OCI-LY3 (cell line): Measurements from ENCODE around the gene LDLRAD4.

Source experiments
- H2AFZ ChIP-seq: fragments of 200-600, 300-600 bp; shearing (Covaris generic); 2 replicates; pipeline ENCODE4 v1.6.0; 2014; ENCODE audit warnings: antibody characterized with exemption, low read depth, low read length
- H3K27ac ChIP-seq: fragments of 200-600, 300-600 bp; sonication (generic); 2 replicates; pipeline ENCODE4 v1.5.1; 2014; ENCODE audit warnings: mild to moderate bottlenecking, low read length, moderate library complexity, mixed read lengths
- H3K27me3 ChIP-seq: fragments of 200-600, 300-600 bp; sonication (generic); 2 replicates; pipeline ENCODE4 v1.6.1; 2014; ENCODE audit warnings: low read depth, low read length, mixed read lengths
- H3K36me3 ChIP-seq: fragments of 200-600, 300-600 bp; sonication (generic); replicated peaks from 2 replicates; pipeline ENCODE3; 2014; ENCODE audit warnings: low read depth, low read length, mixed read lengths
- H3K4me1 ChIP-seq: fragments of 300-600, 200-600 bp; sonication (generic); 2 replicates; pipeline ENCODE4 v1.6.1; 2014; ENCODE audit warnings: low read length, mixed read lengths
- H3K4me2 ChIP-seq: fragments of 200-600, 300-600 bp; sonication (generic); 2 replicates; pipeline ENCODE4 v1.6.1; 2014; ENCODE audit warnings: low read length, mixed read lengths
- H3K4me3 ChIP-seq: fragments of 300-600, 200-600 bp; sonication (generic); 2 replicates; pipeline ENCODE4 v1.5.1; 2014; ENCODE audit warnings: antibody characterized with exemption, mild to moderate bottlenecking, low read length, moderate library complexity
- H3K79me2 ChIP-seq: fragments of 300-600, 200-600 bp; shearing (Covaris generic); 2 replicates; pipeline ENCODE4 v1.6.1; 2014; ENCODE audit warnings: mild to moderate bottlenecking, low read length, mixed read lengths
- H3K9ac ChIP-seq: fragments of 300-600, 200-600 bp; shearing (Covaris generic); 2 replicates; pipeline ENCODE4 v1.6.0; 2014; ENCODE audit warnings: mild to moderate bottlenecking, low read length, moderate library complexity
- H3K9me3 ChIP-seq: fragments of 200-600, 300-600 bp; shearing (Covaris generic); 2 replicates; pipeline ENCODE4 v1.6.1; 2014; ENCODE audit warnings: low read length, mixed read lengths; ENCODE audit not compliant: insufficient read depth
- H4K20me1 ChIP-seq: fragments of 200-600, 300-600 bp; sonication (generic); 2 replicates; pipeline ENCODE4 v1.6.1; 2016; ENCODE audit warnings: low read length, mixed read lengths; ENCODE audit not compliant: insufficient read depth
- CTCF ChIP-seq: fragments of 200-600, 300-600 bp; sonication (generic); IDR thresholded peaks from 2 replicates; pipeline ENCODE4 v1.5.1; 2014; ENCODE audit warnings: antibody characterized with exemption, low read length, low read depth
- EZH2phosphoT487 ChIP-seq: fragments of 200-600 bp; shearing (Covaris generic); IDR thresholded peaks from 2 replicates; pipeline ENCODE4 v1.6.1; 2018; ENCODE audit warnings: antibody characterized with exemption, mixed run types, low read depth

Gene LDLRAD4

DNA sequence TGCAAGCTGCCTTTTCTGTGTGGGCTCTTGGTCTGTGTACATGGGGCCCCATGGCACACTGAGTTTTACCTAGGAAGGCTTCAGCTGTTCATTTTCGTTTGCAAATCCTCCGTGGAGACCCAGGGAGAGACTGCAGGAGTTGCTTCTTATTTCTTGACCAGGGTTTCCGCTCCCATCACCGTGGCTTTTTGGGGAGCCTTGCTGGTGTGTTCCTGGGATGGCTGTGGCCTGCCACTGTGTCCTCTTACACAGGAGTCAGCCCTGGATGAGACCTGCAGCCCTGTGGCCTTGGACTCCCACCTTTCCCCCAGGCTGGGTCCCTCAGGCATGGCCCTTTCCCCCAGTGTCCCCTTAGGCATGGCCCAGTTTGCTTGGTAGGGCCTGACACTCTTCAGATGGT lies 370.8 kb downstream of the LDLRAD4 start:
- Histone ChIP-seq H3K27ac (no peak overlapping the region), H2AFZ (no peak overlapping the region)
- TF ChIP-seq EZH2phosphoT487 (no peak), CTCF (no peak)

GRCh38 chr18:13589943-13590342 lies 371.4 kb downstream of the LDLRAD4 start:
- TF ChIP-seq CTCF (no peak), EZH2phosphoT487 (no peak)
- Histone ChIP-seq H3K27me3 (no peaks in the 10 kb centered on the region), H3K4me2 (no peak overlapping the region), H3K27ac (no peak overlapping the region), H3K79me2 (no peaks in the 10 kb centered on the region), H3K36me3 (peaks cover 2% of the 10 kb centered on the region), H3K4me3 (no peak overlapping the region), H3K4me1 (peaks cover 57% of the 10 kb centered on the region), H3K9ac (no peak overlapping the region), H2AFZ (no peak overlapping the region), H3K9me3 (no peaks in the 10 kb centered on the region), H4K20me1 (no peaks in the 10 kb centered on the region)

More for the DNA sequence above, 370.8 kb downstream of the LDLRAD4 start:
- no peaks in the 10 kb centered on the region for H3K79me2 ChIP-seq
- no peaks in the 10 kb centered on the region for H3K36me3 ChIP-seq
- H4K20me1 ChIP-seq, result no peaks in the 10 kb centered on the region
- peaks cover 58% of the 10 kb centered on the region for H3K4me1 ChIP-seq
- no peak overlapping the region for H3K4me2 ChIP-seq
- no peaks in the 10 kb centered on the region for H3K27me3 ChIP-seq
- no peak overlapping the region for H3K9ac ChIP-seq
- H3K9me3 ChIP-seq, result no peaks in the 10 kb centered on the region
- no peak overlapping the region for H3K4me3 ChIP-seq

GRCh38 chr18:13592246-13592645 lies 373.7 kb downstream of the LDLRAD4 start:
- no peak overlapping the region for H3K27ac ChIP-seq
- H3K9ac ChIP-seq, result no peak overlapping the region
- H3K4me2 ChIP-seq, result no peak overlapping the region
- H3K4me1 ChIP-seq, result peaks cover 37% of the 10 kb centered on the region
- H3K36me3 ChIP-seq, result peaks cover 16% of the 10 kb centered on the region
- H3K9me3 ChIP-seq, result peaks cover 18% of the 10 kb centered on the region; the same call in 1 of the 2 replicates
- TF ChIP-seq CTCF, result no peak
- no peak for TF ChIP-seq EZH2phosphoT487
- no peaks in the 10 kb centered on the region for H3K79me2 ChIP-seq
- no peak overlapping the region for H2AFZ ChIP-seq
- no peak overlapping the region for H3K4me3 ChIP-seq
- no peaks in the 10 kb centered on the region for H3K27me3 ChIP-seq
- H4K20me1 ChIP-seq, result no peaks in the 10 kb centered on the region

DNA sequence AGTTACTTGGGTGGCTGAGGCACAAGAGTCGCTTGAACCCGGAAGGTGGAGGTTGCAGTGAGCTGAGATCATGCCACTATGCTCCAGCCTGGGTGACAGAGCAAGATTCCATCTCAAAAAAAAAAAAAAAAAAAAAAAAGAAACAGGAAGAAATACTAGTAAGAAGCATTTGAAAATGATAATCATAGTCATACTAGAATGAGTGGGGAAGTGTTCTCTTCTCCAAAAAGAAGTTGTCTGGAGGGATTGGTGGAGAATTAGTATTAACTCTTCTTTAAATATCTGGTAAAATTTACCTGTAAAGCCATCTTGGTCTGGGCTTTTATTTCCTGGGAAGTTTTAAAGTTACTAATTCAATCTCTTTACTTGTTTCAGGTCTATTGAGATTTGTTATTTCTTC lies 376.0 kb downstream of the LDLRAD4 start:
- Histone ChIP-seq H3K27me3 (no peaks in the 10 kb centered on the region), H2AFZ (no peak overlapping the region), H3K36me3 (peaks cover 26% of the 10 kb centered on the region), H3K9ac (no peak overlapping the region), H3K4me3 (no peak overlapping the region), H3K27ac (no peak overlapping the region), H3K79me2 (no peaks in the 10 kb centered on the region), H3K4me2 (no peak overlapping the region), H3K9me3 (peaks cover 28% of the 10 kb centered on the region; the same call in 1 of the 2 replicates), H4K20me1 (no peaks in the 10 kb centered on the region), H3K4me1 (peaks cover 16% of the 10 kb centered on the region)
- TF ChIP-seq CTCF (no peak), EZH2phosphoT487 (no peak)
